GM12878 (cell line): ENCODE measurements around the gene PRAC2. TPM values are rescaled to one million over a fixed set of nuclear protein-coding genes. Genes with fewer than 3 reads are reported as not detected.

Experiments
- ATAC-seq: fragments of 200-7000 bp; cut with Tn5 transposase; 3 replicates; pipeline ENCODE4 v1.9.1; 2020; ENCODE audit warnings: mild to moderate bottlenecking, moderate library complexity
- Bru-seq: library from RNA; stranded (reverse); fragments of 400-500 nt; gene quantifications from one replicate; lab custom pipeline; 2021; lab: Mats Ljungman, UMichigan
- BruChase-seq, 2 experiments: library from RNA; stranded (reverse); fragments of 400-500 nt; gene quantifications; one replicate each; lab custom pipeline; 2021; lab: Mats Ljungman, UMichigan
- BruUV-seq: library from RNA; stranded (reverse); fragments of 400-500 nt; replicated peaks from 2 replicates; lab custom pipeline; 2021; lab: Mats Ljungman, UMichigan
- CTCF ChIA-PET: fragments of 300-600 bp; sonication (Branson Sonifier 250); formaldehyde crosslinking; extraction: SDS; loops from one replicate; lab custom pipeline; 2021; ENCODE audit warnings: inconsistent platforms; lab: Yijun Ruan, JAX
- POLR2A ChIA-PET: fragments of 350-600 bp; formaldehyde crosslinking; extraction: SDS; loops from one replicate; lab custom pipeline; 2021; ENCODE audit warnings: inconsistent platforms; lab: Charles Lee
- RAD21 ChIA-PET: fragments of 300-600 bp; sonication (Branson Sonifier 250); formaldehyde crosslinking; loops from one replicate; lab custom pipeline; 2023; ENCODE audit warnings: antibody characterized with exemption; ENCODE audit not compliant: unreplicated experiment; lab: Charles Lee
- SMC1A ChIA-PET: fragments of 300-600 bp; sonication (Branson Sonifier 250); formaldehyde crosslinking; loops from one replicate; lab custom pipeline; 2023; ENCODE audit not compliant: unreplicated experiment, uncharacterized antibody; lab: Charles Lee
- DNase-seq: peaks from one replicate; pipeline ENCODE4 v3.0.0-alpha.2; 2011; ENCODE audit warnings: low read depth, low spot score
- FAIRE-seq: peaks from 3 replicates; lab custom pipeline; 2011; peaks lifted over from hg19 to GRCh38; lab: Jason Lieb, UNC
- H2AFZ ChIP-seq: 2 replicates; pipeline ENCODE4 v1.6.0; 2011; ENCODE audit warnings: low read depth, low read length, control low read depth; ENCODE audit not compliant: control insufficient read depth
- H3K27ac ChIP-seq: 2 replicates; pipeline ENCODE4 v1.5.1; 2011; ENCODE audit warnings: control low read depth; ENCODE audit not compliant: control insufficient read depth, insufficient read depth
- H3K27me3 ChIP-seq, 2 experiments: replicated peaks in 1 of 2; 2 replicates each; pipeline versions ENCODE4 v1.6.0 to v1.6.1; 2011; ENCODE audit warnings: low read length in 1 of 2; ENCODE audit not compliant: control insufficient read depth in 2 of 2, insufficient read depth in 2 of 2
- H3K36me3 ChIP-seq, 2 experiments: 2 replicates each; pipeline ENCODE4 v1.5.1; 2011; ENCODE audit warnings: low read length in 1 of 2; ENCODE audit not compliant: control insufficient read depth in 2 of 2, insufficient read depth in 2 of 2
- H3K4me1 ChIP-seq: 2 replicates; pipeline ENCODE4 v1.6.1; 2011; ENCODE audit warnings: mild to moderate bottlenecking, low read length, moderate library complexity, mixed read lengths; ENCODE audit not compliant: control insufficient read depth, insufficient read depth
- H3K4me2 ChIP-seq: 2 replicates; pipeline ENCODE4 v1.6.0; 2011; ENCODE audit warnings: control low read depth; ENCODE audit not compliant: control insufficient read depth, insufficient read depth
- H3K4me3 ChIP-seq: fragments of 200-600 bp; sonication (generic); 2 replicates; pipeline ENCODE4 v1.5.1; 2016
- H3K79me2 ChIP-seq: 2 replicates; pipeline ENCODE4 v1.6.0; 2011; ENCODE audit warnings: low read length; ENCODE audit not compliant: control insufficient read depth, insufficient read depth
- H3K9ac ChIP-seq: 2 replicates; pipeline ENCODE4 v1.8.0; 2011; ENCODE audit warnings: low read length, control low read depth, mixed read lengths; ENCODE audit not compliant: control insufficient read depth, insufficient read depth
- H3K9me3 ChIP-seq: replicated peaks from 3 replicates; pipeline ENCODE4 v1.5.1; 2011; ENCODE audit warnings: mild to moderate bottlenecking, low read length; ENCODE audit not compliant: control insufficient read depth, insufficient read depth
- H4K20me1 ChIP-seq: 2 replicates; pipeline ENCODE4 v1.6.0; 2011; ENCODE audit not compliant: control insufficient read depth, insufficient read depth
- CBX3 ChIP-seq: fragments of 200-600 bp; sonication (generic); IDR thresholded peaks from 2 replicates; pipeline ENCODE4 v1.6.1; 2016; ENCODE audit warnings: low read depth, borderline replicate concordance
- MXI1 ChIP-seq: fragments of 150-350 bp; IDR thresholded peaks from 2 replicates; pipeline ENCODE4 v1.6.1; 2011; ENCODE audit warnings: low read depth, mild to moderate bottlenecking, inconsistent platforms, low read length, improper control_type of control experiment
- NBN ChIP-seq: fragments of 450-650 bp; IDR thresholded peaks from 2 replicates; pipeline ENCODE4 v1.6.1; 2016
- NFYB ChIP-seq: IDR thresholded peaks from 2 replicates; pipeline ENCODE4 v1.6.1; 2011; ENCODE audit warnings: low read depth, mild to moderate bottlenecking, low read length, improper control_type of control experiment, moderate library complexity; ENCODE audit not compliant: insufficient read depth
- NR2C1 ChIP-seq: fragments of 450-650 bp; IDR thresholded peaks from 2 replicates; pipeline ENCODE4 v1.6.1; 2017; ENCODE audit warnings: antibody characterized with exemption, mild to moderate bottlenecking, moderate library complexity
- RELA ChIP-seq: fragments of 450-650 bp; IDR thresholded peaks from 2 replicates; pipeline ENCODE4 v1.8.0; 2014; ENCODE audit warnings: borderline replicate concordance; ENCODE audit not compliant: partially characterized antibody
- SUPT20H ChIP-seq: IDR thresholded peaks from 2 replicates; pipeline ENCODE4 v1.6.1; 2011; ENCODE audit warnings: low read depth, mild to moderate bottlenecking, low read length, moderate library complexity, borderline replicate concordance; ENCODE audit not compliant: control insufficient read depth
- TBL1XR1 ChIP-seq: IDR thresholded peaks from 2 replicates; pipeline ENCODE4 v1.6.1; 2012; ENCODE audit warnings: low read depth, low read length, improper control_type of control experiment
- ZNF24 ChIP-seq: fragments of 450-650 bp; IDR thresholded peaks from 2 replicates; pipeline ENCODE4 v1.6.1; 2017; ENCODE audit warnings: antibody characterized with exemption, mild to moderate bottlenecking
- ZNF687 ChIP-seq: fragments of 450-650 bp; IDR thresholded peaks from 2 replicates; pipeline ENCODE4 v1.6.1; 2017; ENCODE audit warnings: mild to moderate bottlenecking, moderate library complexity
- WGBS: methylation state at CpG from one replicate; pipeline ENCODE4 v1.1.6; 2016; ENCODE audit warnings: low lambda C conversion rate; ENCODE audit not compliant: insufficient replicate concordance, insufficient coverage; ENCODE audit errors: missing lambda C conversion rate; 5-methylcytosine and 5-hydroxymethylcytosine counted together
- in situ Hi-C: fragments of 300-500 bp; cut with MboI; formaldehyde crosslinking; loops from 9 replicates; pipeline ENCODE4 v1.14.3; 2018; ENCODE audit warnings: mixed read lengths
- intact Hi-C: fragments of 100-400 bp; cut with micrococcal nuclease; formaldehyde crosslinking; loops from one replicate; pipeline ENCODE4 v1.14.2; 2022; ENCODE audit not compliant: unreplicated experiment
- long read RNA-seq, 2 experiments: library from polyadenylated mRNA; unstranded; transcript quantifications; one replicate each; pipeline ENCODE4 v2.0.0, GENCODE V29; 2019 to 2020
- polyA minus RNA-seq, 3 experiments: library from RNA; depleted of rRNA, polyadenylated mRNA; stranded (reverse); fragments of >200 nt; gene quantifications; 2 replicates each; pipeline ENCODE4 v1.2.3, GENCODE V29; 2011
- polyA plus RNA-seq, 11 experiments: library from polyadenylated mRNA; depleted of rRNA in 4 of 11; unstranded in 6 of 11; stranded (reverse) in 5 of 11; fragments of >200 nt; fragmentation: Nextera tagmentation in 4 of 11; fragmentation: Illumina TruSeq in 1 of 11; extraction: Ambion mirVana in 4 of 11; extraction: Trizol in 1 of 11; gene quantifications; 1 replicate in 1 of 11; 2 replicates in 10 of 11; pipeline versions ENCODE4 v1.2.1 to v1.2.3, GENCODE V29; 2011 to 2016; ENCODE audit warnings: inconsistent platforms in 2 of 11, missing spikeins in 2 of 11, low read depth in 1 of 11
- total RNA-seq, 4 experiments: library from RNA; depleted of rRNA in 3 of 4; stranded (reverse); fragments of >200 nt in 3 of 4; fragmentation: Illumina TruSeq in 1 of 4; extraction: Trizol in 1 of 4; gene quantifications; 2 replicates each; pipeline versions ENCODE4 v1.2.1 to v1.2.3, GENCODE V29; 2013 to 2021

Gene PRAC2
- total RNA-seq (2013; cell fraction: nucleolus; rRNA removed): not detected in 2 replicates
- total RNA-seq (2014; rRNA removed) (not detected in 2 replicates), total RNA-seq (2014; rRNA removed; fragmentation: Illumina TruSeq; extraction: Trizol) (not detected in 2 replicates), total RNA-seq (2021) (not detected in 2 replicates), polyA plus RNA-seq (2011; rRNA removed) (not detected in 2 replicates), polyA plus RNA-seq (2014; fragmentation: Illumina TruSeq; extraction: Trizol) (not detected in 2 replicates), polyA plus RNA-seq (2014; fragmentation: Nextera tagmentation; extraction: Ambion mirVana) (under 1 TPM in 1 of 2 experiments, not detected in 1; 0.31 TPM), polyA plus RNA-seq (2014; rRNA removed) (not detected in 2 replicates), polyA plus RNA-seq (2016; fragmentation: Nextera tagmentation; extraction: Ambion mirVana) (not detected), polyA minus RNA-seq (2011; rRNA and poly(A)+ RNA removed) (not detected in 2 replicates), Bru-seq, nascent RNA (not detected), BruChase-seq, experiment 1, labeled RNA remaining after a 6-hour chase (not detected), BruChase-seq, experiment 2, labeled RNA remaining after a 2-hour chase (not detected)
- not detected for polyA plus RNA-seq (2011; ENCODE audit: low read depth)
- not detected in 2 replicates for polyA plus RNA-seq (2011; cell fraction: cytosol; rRNA removed)
- not detected in 2 replicates for polyA plus RNA-seq (2011; cell fraction: nucleus; rRNA removed)
- polyA plus RNA-seq (2012): not detected in 2 replicates
- polyA minus RNA-seq (2011; cell fraction: cytosol; rRNA and poly(A)+ RNA removed): not detected in 2 replicates
- not detected in 2 replicates for polyA minus RNA-seq (2011; cell fraction: nucleus; rRNA and poly(A)+ RNA removed)
- long read RNA-seq, experiment 1: 0 reads
- long read RNA-seq, experiment 2: 0 reads

DNA sequence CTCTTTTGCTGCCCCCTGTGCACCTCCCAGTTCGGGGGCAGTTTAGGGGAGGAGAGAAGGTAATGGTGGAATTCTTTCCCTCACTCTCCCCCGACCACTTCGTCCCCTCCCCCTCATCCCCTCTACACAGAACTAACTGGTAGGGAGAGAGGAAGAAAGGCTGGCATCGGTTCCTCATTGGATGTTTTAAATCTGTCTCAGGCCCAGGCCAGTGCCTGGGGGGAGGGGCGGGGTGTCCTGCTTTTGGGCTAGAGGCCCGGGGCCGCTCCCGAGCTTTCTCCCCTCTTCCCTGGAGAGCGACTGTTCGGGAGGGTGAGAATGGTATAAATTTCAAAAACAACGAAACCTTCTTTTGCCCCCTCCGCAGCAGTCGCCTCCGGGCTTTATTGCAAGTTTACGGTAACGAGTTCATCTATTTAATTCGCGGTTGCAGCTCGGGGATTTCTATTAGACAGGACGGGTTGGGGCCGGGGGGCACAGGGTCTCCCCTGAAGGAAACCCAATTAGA lies at the start of gene PRAC2:
TSS of gene PRAC2 (plus strand) at position 271 of the 508 bp plus-strand sequence. CDS start 1,226 bp downstream, outside the sequence.
- intact Hi-C loops (loop anchor here (5.0 kb wide), 1 partner anchor 69 kb away; no protein-coding TSS in a partner anchor), in situ Hi-C loops (no loop called here)
- H3K79me2 ChIP-seq: no peaks in the 10 kb centered on the region
- no peak within 1 kb of the TSS for H3K4me3 ChIP-seq
- ATAC-seq (no peak), FAIRE-seq (no peak), DNase-seq (no peak)
- RAD21 ChIA-PET: interaction anchor here (0.8 to 5.5 kb wide), 5 partner anchors 44 to 161 kb away, joined by 3 to 67 read pairs (median 21); no protein-coding TSS in a partner anchor
- POLR2A ChIA-PET: no interaction called here
- no peaks in the 10 kb centered on the region for H4K20me1 ChIP-seq
- H2AFZ ChIP-seq: no peak within 1 kb of the TSS
- SMC1A ChIA-PET: interaction anchor here (0.7 to 3.9 kb wide), 9 partner anchors 8 to 161 kb away, joined by 3 to 26 read pairs (median 4); no protein-coding TSS in a partner anchor
- TF ChIP-seq RELA (no peak), MXI1 (no peak), NR2C1 (no peak), NBN (no peak), ZNF687 (no peak), NFYB (no peak), CBX3 (no peak), TBL1XR1 (no peak), ZNF24 (no peak), SUPT20H (no peak)
- H3K9ac ChIP-seq: no peak within 1 kb of the TSS
- no peak within 1 kb of the TSS for H3K27ac ChIP-seq
- CTCF ChIA-PET: interaction anchor here (0.7 to 7.5 kb wide), 22 partner anchors 10 to 171 kb away, joined by 3 to 108 read pairs (median 9); no protein-coding TSS in a partner anchor
- H3K36me3 ChIP-seq: no peaks in the 10 kb centered on the region
- WGBS: 12% methylated on average over 20 of the region's 21 CpGs
- H3K4me1 ChIP-seq: no peaks in the 10 kb centered on the region; the same call in 1 of the 2 replicates
- H3K27me3 ChIP-seq: peaks cover 41 to 66% of the 10 kb centered on the region in 2 experiments
- peak within 1 kb of the TSS; percentile 63 for H3K4me2 ChIP-seq
- no TSS peak for BruUV-seq
- H3K9me3 ChIP-seq: no peaks in the 10 kb centered on the region; the same call in 2 of the 3 replicates
